ENCODE data around the gene ALKBH8.
A peak's percentile ranks its signal among the peaks of the same experiment; 100 is the strongest.
"Not testable (repeated sequence)": the region's sequence is repeated elsewhere in the genome, so short reads cannot be mapped to it uniquely, and the experiment has no call there.

The ALKBH8 gene

GRCh38 chr11:107508858-107509244 lies 56.7 kb downstream of the ALKBH8 start:
- H3K4me3 ChIP-seq (ENCODE audit: control insufficient read depth, low read depth, low read length): no peak overlapping the region
- DNase-seq (ENCODE audit: low read depth): no peak
- TF ChIP-seq CTCF (IDR thresholded peaks at IDR 0.05; ENCODE audit: control insufficient read depth, insufficient read depth, low read depth, low read length, missing control alignments): no peak

- DNase-seq (ENCODE audit: low read depth): no peak
- TF ChIP-seq CTCF (IDR thresholded peaks at IDR 0.05; ENCODE audit: control insufficient read depth, insufficient read depth, low read depth, low read length, missing control alignments): no peak
- H3K4me3 ChIP-seq (ENCODE audit: control insufficient read depth, low read depth, low read length): no peak overlapping the region
These were observed 57.2 kb downstream of the ALKBH8 start for GRCh38 chr11:107508201-107508857.

- no peak for DNase-seq (ENCODE audit: low read depth)
- no peak overlapping the region for H3K4me3 ChIP-seq (ENCODE audit: control insufficient read depth, low read depth, low read length)
- TF ChIP-seq CTCF (IDR thresholded peaks at IDR 0.05; ENCODE audit: control insufficient read depth, insufficient read depth, low read depth, low read length, missing control alignments): no peak
These were observed 59.8 kb downstream of the ALKBH8 start for GRCh38 chr11:107505647-107506225.

GRCh38 chr11:107504981-107505380 lies 60.6 kb downstream of the ALKBH8 start:
- H3K4me3 ChIP-seq (ENCODE audit: control insufficient read depth, low read depth, low read length): no peak overlapping the region
- DNase-seq (ENCODE audit: low read depth): no peak
- no peak for TF ChIP-seq CTCF (IDR thresholded peaks at IDR 0.05; ENCODE audit: control insufficient read depth, insufficient read depth, low read depth, low read length, missing control alignments)

GRCh38 chr11:107501713-107502112 lies 63.8 kb downstream of the ALKBH8 start:
- no peak for TF ChIP-seq CTCF (IDR thresholded peaks at IDR 0.05; ENCODE audit: control insufficient read depth, insufficient read depth, low read depth, low read length, missing control alignments)
- no peak overlapping the region for H3K4me3 ChIP-seq (ENCODE audit: control insufficient read depth, low read depth, low read length)
- no peak for DNase-seq (ENCODE audit: low read depth)

GRCh38 chr11:107497371-107497770 lies 68.2 kb downstream of the ALKBH8 start:
- not testable (repeated sequence) for H3K4me3 ChIP-seq (ENCODE audit: control insufficient read depth, low read depth, low read length); DNase-seq (ENCODE audit: low read depth)

- DNase-seq (ENCODE audit: low read depth): peak; percentile 86
- no peak for TF ChIP-seq CTCF (IDR thresholded peaks at IDR 0.05; ENCODE audit: control insufficient read depth, insufficient read depth, low read depth, low read length, missing control alignments)
These were observed 69.5 kb downstream of the ALKBH8 start for GRCh38 chr11:107496011-107496410.

More at GRCh38 chr11:107496011-107496410, 69.5 kb downstream of the ALKBH8 start:
- no peak overlapping the region for H3K4me3 ChIP-seq (ENCODE audit: control insufficient read depth, low read depth, low read length)
